Hepatic stellate cell (primary cell): ENCODE results near the gene BEST2.

ENCODE experiments used
- DNase-seq: peaks from one replicate; pipeline ENCODE4 v3.0.0; 2011; ENCODE audit warnings: low spot score

Gene BEST2

GRCh38 chr19:12731337-12731736 lies 20.3 kb upstream of the BEST2 start:
- no peak for DNase-seq

- peak; percentile 68 for DNase-seq
Measured at GRCh38 chr19:12733369-12734214, 18.0 kb upstream of the BEST2 start.

- DNase-seq, result peak; percentile 99
Measured at GRCh38 chr19:12736995-12737834, 14.4 kb upstream of the BEST2 start, which contains the start of gene GET3. GET3 (plus strand) TSS chr19:12737497; CDS start chr19:12737506, 9 bp downstream.

GRCh38 chr19:12737835-12738351 lies 13.7 kb upstream of the BEST2 start:
- no peak for DNase-seq

- DNase-seq, result no peak
Measured at GRCh38 chr19:12745166-12745897, 6.3 kb upstream of the BEST2 start.

- DNase-seq, result no peak
Measured at GRCh38 chr19:12748489-12748888, 3.1 kb upstream of the BEST2 start.

- DNase-seq, result peak; percentile 55
Measured at GRCh38 chr19:12749938-12750521, 1.6 kb upstream of the BEST2 start.

- DNase-seq, result no peak
Measured at GRCh38 chr19:12750851-12751250, 740 bp upstream of the BEST2 start.

- DNase-seq, result no peak
Measured at GRCh38 chr19:12752056-12752781, 628 bp downstream of the BEST2 start.

- DNase-seq, result no peak
Measured at GRCh38 chr19:12754465-12755196, 3.0 kb downstream of the BEST2 start.

- DNase-seq, result no peak
Measured at GRCh38 chr19:12756150-12756883, 4.7 kb downstream of the BEST2 start.

- DNase-seq, result peak; percentile 90
Measured at GRCh38 chr19:12757544-12758274, 6.1 kb downstream of the BEST2 start.

- DNase-seq, result no peak
Measured at GRCh38 chr19:12759686-12760085, 8.1 kb downstream of the BEST2 start.

GRCh38 chr19:12763100-12763499 lies 11.5 kb downstream of the BEST2 start:
- DNase-seq, result no peak

GRCh38 chr19:12764698-12765097 lies 13.1 kb downstream of the BEST2 start:
- no peak for DNase-seq

- DNase-seq, result no peak
Measured at GRCh38 chr19:12766051-12766521, 14.5 kb downstream of the BEST2 start.

GRCh38 chr19:12767150-12767549 lies 15.6 kb downstream of the BEST2 start:
- DNase-seq, result no peak

GRCh38 chr19:12767666-12768065 lies 16.1 kb downstream of the BEST2 start:
- no peak for DNase-seq

GRCh38 chr19:12769689-12770088 lies 18.1 kb downstream of the BEST2 start:
- no peak for DNase-seq
